GM21360 (cell line): ENCODE results near the gene NFATC1.

Source experiments
- ATAC-seq: cut with Tn5 transposase; IDR thresholded peaks from one replicate; pipeline ENCODE4 v1.9.1; 2021; ENCODE audit warnings: mild to moderate bottlenecking, moderate library complexity; ENCODE audit not compliant: unreplicated experiment

NFATC1 gene

DNA sequence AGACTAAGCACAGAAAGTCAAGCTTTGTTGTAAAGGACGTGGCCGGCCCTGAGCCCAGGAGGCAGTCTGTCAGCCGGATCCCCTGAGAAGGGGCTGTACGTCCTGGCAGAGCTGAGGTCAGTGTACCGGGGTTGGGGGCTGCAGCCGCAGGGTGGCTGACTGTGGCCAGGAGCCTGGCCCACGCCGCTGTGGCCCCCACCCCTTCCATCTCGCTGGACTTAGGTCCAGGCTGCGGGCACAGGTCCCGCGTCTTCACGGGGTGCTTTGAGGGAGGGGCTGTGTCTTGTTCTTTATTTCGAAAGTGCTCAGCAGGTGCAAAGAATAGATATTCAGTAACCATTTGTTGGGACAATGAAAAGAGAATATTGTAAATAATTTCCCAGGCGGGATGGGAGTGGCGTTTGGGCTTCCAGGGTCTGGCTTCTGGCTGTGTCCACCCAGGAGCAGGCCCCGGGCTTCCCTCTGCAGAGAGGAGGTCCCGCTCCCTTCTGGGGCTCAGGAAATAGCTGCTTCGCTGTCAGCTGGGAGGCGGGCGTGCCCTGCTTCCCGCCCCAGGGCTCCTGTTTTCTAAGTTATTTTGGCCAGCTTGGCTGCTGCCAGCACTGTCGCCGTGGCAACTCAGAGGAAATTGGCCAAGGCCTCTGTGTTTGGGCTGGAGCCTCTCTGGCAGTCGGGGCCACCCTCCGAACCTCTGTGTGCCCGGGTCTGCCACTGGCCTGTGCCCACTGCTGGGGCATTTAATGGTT, 7.4 kb downstream of the NFATC1 start:
- ATAC-seq, result no peak

DNA sequence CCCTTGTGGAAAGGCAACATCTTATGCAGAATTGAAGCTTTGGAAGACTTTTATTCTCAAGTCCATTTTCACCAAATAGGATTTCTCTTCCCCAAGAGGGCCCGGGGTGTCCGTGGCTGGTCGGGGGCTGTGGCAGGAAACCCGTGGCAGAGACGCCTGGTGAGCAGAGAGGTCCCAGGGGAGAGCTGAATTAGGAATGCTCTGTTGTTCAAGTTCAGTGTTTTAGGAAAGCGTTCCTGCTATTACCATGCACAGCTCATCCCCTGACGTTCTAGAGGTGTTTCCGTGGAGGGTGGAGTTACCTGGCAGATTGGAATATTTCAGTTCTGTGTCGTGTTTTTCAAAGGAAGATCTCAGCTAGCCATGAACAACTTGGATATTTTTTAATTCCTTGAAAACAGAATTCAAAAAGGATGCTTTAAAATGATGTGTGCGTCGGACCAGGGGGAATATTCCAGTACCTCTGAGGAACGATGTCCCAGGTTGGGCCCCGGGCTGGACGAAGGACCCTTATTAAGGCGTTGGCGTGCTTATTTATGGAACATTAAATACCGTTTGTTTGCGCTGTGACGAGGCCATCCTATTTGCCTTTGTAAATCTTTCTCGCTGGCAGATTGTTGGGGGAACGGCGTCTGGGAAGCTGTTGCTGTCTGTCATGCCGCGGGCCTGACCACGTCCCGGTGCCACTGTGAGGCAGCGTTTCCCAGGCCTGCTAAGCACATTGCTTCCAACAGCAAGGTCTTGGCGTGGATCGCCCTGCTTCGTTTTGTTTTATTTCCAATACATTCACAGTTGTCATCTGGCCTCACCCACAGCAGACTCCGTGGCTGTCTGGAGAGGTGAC, 8.2 kb downstream of the NFATC1 start:
- no peak for ATAC-seq

DNA sequence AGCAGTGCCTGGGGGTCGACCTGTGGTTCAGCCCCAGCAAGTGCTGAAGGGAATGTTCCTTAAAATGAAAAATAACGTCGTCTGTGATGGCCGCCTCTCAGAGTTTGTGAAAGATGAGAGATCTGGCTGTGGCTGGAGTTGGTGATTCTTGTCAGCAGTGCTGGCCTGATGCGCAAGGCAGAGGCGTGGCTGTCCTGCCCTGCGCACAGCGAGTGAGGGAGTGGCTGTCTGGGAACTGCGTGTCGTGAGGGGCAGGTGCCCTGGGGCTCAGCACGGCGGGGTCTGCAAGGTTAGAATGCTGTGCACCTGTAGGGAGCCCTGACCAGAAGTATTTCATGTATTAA, 8.8 kb downstream of the NFATC1 start:
- ATAC-seq, result no peak

DNA sequence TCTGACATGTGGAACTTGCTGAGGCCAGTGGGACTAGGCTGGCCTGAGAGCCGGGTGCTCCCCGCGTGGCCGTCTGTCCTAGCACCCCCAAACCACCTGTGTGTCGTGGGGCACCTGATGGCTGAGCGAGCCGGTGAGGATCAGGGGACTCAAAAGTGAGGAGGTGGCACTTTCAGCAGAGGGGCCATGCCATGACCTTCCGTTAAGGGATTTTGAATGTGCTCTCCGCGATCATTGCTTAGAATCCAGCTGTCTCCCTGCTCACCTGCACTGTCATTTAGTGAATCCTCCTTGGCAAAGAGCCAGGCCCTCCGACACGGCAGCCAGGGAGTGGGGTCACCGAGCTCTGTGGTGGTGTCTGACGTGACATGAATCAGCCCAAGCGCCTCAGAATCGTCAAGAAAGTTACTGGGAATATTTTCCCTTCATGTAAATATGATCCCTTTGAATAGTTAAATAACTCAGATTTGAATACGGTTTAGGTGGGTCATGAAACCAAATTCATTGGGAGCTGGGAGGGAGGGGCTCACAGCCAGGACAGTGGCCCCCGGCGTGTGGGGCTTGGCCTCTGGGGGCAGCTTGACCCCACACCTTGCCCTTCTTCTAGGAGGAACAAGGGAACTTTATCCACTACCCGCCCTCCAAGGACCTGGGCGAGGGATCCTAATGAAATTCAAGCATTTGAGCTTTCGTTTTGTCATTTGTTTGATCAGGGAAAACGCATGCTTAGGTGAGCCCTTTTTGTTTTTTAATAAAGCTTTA, 9.5 kb downstream of the NFATC1 start:
- no peak for ATAC-seq

DNA sequence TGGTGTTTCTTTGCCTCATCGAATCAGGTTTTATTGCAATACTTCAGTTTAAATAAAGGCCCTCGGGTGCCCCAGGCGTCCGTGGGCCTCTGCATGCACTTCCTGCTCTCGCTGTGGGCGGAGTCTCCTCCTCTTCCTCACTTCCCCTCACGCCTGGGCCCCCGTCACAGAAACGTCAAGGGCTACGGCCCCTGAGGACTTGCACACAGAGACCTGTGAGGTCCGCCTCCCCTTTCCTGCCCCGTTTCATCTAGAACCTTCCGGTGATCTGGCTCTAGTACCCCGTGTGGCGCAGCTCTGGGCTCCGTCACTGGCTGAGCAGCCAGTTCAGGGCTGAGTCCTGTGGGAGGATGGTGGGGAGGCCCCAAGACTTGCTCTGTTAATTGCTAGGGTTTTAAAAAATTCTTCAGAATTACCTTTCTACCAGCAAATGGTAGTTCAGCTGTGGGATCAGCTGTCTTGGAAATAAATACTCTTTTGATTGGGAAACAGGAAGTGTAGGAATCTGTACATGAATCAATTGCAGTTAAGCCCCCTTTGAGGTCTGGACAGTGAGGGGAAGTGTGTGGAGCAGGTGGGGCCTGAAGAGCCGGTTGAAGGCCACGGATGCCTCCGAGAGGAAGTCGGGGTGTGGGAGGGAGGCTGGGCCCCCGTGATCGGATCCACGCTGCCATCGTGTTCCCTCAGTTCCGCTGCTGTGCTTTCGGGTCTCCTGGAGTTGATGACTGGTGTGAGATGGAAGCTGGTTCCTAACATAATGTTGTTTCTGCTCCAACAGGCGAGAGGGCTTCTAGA, 10.2 kb downstream of the NFATC1 start:
- ATAC-seq, result peak; percentile 82

DNA sequence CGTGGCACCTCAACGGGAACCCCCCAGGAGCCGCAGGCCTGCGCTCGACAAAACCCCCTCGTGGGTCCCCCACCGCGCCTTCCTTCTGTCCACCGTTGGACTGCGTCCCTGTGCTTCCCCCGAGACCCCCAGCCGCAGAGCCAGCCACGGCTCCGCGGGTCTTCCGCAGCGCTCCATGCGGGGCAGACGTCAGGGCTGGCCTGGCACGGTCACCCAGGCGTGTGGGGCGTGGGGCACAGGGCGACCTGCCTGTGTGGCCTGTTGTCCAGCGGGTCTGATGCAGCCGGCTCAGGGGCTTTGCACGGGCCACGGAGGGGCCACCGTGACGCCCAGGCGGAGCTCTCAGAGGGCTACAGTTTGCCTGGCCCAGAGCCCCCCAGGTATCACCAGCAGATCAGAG, 11.0 kb downstream of the NFATC1 start:
- no peak for ATAC-seq

DNA sequence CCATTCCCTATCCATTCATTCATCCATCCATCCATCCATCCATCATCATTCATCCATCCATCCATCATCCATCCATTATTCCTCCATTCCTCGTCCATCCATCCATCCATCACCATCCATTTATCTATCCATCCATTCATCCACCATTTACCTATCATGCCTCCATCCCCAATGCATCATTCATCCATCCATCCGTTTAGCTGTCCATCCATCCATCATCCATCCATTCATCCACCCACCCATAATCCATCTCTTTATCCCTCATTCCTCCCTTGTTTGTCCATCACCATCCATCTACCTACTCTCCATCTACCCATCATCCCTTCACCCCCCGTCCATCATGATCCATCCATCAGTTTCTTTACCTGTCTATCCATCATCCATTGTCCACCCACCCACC, 13.6 kb downstream of the NFATC1 start:
- ATAC-seq, result no peak

DNA sequence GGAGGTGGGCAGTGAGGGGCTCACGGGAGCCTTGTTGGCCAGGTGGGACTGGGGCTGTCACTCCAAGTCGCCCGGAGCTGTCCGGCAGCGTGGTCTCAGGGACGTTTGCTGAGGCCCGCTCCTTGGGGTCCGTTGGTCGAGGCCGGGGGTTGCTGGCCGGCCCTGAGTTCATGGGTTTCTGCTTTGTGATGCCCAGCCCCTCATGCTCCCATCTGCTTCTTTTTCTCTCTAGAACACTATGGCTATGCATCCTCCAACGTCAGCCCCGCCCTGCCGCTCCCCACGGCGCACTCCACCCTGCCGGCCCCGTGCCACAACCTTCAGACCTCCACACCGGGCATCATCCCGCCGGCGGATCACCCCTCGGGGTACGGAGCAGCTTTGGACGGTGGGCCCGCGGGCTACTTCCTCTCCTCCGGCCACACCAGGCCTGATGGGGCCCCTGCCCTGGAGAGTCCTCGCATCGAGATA, 14.5 kb downstream of the NFATC1 start:
- ATAC-seq, result no peak

DNA sequence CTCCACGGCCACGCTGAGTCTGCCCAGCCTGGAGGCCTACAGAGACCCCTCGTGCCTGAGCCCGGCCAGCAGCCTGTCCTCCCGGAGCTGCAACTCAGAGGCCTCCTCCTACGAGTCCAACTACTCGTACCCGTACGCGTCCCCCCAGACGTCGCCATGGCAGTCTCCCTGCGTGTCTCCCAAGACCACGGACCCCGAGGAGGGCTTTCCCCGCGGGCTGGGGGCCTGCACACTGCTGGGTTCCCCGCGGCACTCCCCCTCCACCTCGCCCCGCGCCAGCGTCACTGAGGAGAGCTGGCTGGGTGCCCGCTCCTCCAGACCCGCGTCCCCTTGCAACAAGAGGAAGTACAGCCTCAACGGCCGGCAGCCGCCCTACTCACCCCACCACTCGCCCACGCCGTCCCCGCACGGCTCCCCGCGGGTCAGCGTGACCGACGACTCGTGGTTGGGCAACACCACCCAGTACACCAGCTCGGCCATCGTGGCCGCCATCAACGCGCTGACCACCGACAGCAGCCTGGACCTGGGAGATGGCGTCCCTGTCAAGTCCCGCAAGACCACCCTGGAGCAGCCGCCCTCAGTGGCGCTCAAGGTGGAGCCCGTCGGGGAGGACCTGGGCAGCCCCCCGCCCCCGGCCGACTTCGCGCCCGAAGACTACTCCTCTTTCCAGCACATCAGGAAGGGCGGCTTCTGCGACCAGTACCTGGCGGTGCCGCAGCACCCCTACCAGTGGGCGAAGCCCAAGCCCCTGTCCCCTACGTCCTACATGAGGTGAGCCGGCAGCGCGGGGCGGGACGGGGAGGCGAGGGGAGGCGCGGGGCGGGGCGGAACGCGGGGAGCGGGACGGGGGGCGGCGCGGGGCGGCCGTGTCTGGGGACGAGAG, 15.2 kb downstream of the NFATC1 start:
- ATAC-seq, result no peak

DNA sequence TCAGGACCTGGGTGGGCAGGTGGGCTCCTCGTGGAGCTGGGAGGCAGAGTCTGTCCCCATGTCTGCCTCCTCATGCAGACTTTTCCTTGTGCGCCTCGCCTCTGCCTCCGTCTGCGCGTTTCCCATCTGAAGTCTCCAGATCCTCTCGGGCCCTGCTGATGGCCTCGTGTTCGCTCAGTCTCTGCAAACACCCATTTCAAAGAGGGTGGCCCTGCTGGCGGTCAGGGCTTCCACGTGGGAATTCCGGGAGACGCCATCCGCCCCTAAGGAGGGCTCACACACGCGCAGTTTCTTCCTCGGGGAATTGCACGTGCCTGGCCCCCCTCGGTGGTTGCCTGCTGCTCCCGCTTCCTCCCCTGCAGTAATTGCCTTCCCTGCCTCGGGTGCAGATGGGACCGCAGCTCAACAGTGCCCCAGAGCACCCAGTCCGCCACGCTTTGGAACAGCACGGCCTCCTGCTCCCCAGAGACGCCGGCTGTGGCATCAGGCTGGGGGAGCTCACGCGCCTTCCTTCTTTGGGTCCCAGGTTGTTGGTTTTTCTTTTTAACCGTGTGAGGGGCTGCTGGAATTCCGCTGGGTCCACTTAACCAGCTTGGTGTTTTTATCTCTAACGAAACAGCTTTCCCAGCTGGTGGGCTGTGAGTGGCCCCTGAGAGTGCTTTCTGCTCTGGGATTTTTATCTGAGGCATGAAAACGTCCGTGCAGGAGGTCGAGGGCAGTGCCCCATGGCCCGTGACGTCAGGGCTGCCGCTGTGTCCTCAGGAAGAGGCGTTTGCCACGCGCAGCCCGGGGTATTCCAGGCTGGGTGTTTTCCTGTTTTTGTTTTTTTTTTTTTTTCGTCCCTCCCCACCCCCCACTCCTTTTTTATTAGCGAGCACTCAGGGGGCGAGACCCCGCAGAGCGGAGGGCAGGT, 16.1 kb downstream of the NFATC1 start:
- no peak for ATAC-seq

DNA sequence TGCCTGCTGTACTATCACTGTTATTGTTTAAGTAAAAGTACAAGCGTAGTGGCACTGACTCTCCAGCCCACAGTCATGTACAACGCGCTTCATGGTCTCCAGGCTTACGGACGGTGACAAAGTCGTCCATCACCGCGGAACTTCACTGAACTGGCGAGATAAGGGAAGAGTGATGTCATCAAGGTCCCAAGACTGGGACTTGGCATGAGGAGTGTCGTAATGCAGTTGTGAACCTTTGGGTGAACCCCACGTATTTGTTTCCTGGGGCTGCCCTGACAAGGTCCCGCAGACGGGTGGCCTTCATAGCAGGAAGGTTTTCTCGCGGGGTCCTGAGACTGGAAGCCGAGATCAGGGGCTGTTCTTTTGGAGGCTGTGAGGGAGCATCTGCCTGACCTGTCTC, 17.3 kb downstream of the NFATC1 start:
- ATAC-seq, result no peak

DNA sequence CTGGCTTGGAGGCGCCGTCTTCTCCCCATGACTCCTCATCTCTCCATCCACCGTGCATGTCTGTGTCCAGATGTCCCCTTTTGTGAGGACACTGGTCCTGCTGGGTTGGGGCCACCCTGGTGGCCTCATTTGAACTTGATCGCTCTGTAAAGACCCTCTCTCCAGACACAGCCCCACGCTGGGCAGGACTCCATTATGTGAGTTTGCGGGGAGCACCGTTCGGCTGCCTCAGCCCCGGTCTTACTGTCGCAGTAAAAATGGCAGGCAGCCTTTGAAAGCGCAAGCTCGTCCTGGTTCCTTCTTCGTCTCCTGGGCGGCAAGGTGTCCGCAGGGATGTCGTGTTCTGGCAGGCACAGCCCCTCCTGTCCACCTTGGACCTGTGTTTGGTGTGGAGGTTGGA, 17.7 kb downstream of the NFATC1 start:
- no peak for ATAC-seq

DNA sequence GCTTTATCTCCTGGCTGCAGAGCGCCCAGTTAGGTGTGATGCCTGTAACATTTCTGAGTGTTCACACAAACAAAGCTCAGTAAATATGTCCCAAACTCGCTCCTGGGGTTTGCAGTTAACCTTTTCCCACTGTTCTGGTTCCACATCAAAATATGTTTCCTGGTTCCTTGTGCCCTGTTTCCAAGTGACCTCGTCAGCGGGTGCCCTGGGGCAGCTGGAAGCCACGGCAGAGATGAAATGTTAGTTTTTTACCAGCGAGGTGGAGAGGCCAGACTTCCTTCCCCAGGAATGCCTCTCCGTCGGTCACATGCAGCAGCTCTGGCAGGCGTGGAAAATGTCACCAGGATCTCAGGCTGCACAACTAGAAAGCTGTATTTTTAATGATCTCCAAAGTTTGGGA, 18.2 kb downstream of the NFATC1 start:
- ATAC-seq, result no peak

DNA sequence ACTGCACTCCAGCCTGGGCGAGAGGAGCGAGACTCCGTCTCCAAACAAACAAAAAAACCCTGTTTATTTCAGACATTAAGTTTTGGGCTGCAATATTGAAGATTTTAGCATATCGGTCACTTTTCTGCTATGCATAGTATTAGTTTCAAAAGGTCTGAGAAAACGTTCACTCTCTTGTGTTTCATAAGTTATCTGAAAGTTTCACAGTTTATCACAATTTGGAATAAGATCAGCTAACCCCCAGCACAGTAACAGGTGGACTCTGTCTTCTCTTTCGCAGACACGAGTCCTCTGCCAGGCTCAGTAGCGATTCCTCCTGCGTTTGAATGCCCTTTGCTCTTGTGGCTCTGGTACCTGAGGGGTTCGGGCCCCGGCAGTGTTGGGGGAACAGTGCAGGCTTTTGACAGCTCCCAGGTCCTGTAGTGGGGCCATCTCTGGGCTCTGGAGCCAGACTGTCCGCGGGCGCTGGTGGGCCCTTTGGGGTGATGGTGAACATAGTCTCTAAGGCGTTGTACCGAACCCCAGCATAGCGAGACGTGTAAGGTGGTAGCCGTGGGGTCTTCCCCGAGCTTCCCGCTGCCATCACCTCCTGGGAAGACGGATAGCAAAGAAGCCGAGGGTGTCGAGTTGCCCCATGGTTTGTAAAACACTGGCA, 20.4 kb downstream of the NFATC1 start:
- ATAC-seq, result no peak

DNA sequence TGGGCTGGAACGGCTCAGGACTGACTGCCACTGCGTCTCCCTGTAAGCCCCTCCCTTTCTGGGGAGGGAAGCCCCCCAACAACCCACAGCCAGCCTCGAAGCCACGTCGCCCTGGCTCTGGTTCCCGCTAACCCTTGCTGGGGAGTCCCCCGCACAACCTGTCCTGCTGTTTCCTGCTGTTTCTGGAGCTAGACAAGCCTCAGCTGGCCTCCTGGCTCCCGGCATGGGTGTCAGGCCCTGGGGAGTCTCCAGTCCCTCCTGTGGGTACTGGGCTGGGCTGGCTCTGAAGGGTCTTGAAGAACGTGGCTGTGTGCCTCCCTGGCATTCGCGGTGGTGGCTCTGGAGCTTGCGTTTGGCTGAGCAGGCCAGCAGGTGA, 20.9 kb downstream of the NFATC1 start:
- no peak for ATAC-seq

DNA sequence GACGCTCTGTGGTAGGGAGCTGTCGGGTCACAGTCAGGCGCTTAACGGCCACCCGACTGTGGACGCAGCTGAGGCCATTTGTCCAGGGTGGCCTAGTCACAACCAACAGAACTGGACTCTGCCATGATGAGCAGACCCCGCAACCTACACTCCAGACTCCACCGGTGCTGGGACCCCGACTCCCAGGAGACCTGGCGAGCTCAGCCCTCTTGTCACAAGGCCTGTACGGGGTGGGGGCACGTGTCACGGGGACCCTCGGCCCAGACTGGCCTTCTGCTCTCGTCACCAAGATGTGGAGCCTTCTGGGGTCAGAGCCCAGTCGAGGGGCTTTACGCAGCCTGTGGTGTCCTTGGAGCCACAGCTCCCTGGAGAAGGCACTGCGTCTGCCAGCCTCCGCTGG, 22.5 kb downstream of the NFATC1 start:
- ATAC-seq, result no peak

DNA sequence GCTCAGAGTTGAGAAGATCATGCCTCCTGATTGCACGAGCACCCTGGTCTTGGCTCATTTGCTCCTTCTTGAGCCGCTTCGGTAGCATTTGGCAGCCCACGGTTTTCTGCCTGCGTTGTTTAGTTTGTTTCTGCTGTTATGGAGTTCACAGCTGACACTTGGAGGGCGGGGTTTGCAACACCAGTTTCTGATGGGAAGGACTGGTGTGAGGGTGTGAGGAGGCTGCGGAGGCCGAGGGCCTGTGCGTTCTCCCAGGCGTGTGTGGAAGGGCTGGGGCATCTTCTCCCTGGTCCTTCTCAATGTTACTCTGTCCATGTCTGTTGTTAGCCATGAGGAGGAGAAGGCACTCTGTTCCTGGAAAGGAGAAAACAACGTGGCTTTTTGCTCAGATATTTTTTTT, 22.9 kb downstream of the NFATC1 start:
- no peak for ATAC-seq

DNA sequence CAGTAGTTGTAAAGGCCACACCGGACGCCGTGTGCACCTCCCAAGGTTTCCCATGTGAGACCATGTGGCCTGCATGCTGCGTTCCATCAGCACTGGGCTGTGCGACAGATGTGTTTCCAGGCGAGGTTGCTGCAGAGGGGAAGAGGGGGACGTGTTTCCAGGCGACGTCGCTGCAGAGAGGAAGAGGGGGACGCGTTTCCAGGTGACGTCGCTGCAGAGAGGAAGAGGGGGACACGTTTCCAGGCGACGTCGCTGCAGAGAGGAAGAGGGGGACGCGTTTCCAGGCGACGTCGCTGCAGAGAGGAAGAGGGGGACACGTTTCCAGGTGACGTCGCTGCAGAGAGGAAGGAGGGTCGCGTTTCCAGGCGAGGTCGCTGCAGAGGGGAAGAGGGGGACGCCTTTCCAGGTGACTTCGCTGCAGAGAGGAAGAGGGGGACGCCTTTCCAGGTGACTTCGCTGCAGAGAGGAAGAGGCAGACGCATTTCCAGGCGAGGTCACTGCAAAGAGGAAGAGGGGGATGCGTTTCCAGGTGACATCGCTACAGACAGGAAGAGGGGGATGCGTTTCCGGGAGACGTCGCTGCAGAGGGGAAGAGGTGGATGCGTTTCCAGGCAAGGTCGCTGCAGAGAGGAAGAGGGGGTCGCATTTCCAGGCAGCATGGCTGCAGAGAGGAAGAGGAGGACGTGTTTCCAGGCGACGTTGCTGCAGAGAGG, 24.5 kb downstream of the NFATC1 start:
- ATAC-seq, result no peak
